Smooth muscle cell (in vitro differentiated cells): Measurements from ENCODE around the gene THAP4. TPM values are rescaled to one million over a fixed set of nuclear protein-coding genes. Genes with fewer than 3 reads are reported as not detected.

Experiments
- DNase-seq: peaks from one replicate; lab custom pipeline; 2025; ENCODE audit not compliant: unreplicated experiment; lab: John Stamatoyannopoulos, UW
- H2AFZ ChIP-seq: fragments of 200-600 bp; sonication (generic); 2 replicates; pipeline ENCODE4 v1.6.0; 2016; ENCODE audit warnings: antibody characterized with exemption, low read depth, mild to moderate bottlenecking
- H3F3A ChIP-seq: fragments of 200-600 bp; sonication (generic); 2 replicates; pipeline ENCODE4 v1.6.0; 2017; ENCODE audit warnings: antibody characterized with exemption, low read depth
- H3K27ac ChIP-seq: fragments of 200-600 bp; sonication (generic); 2 replicates; pipeline ENCODE4 v1.5.1; 2016; ENCODE audit warnings: low read depth, mild to moderate bottlenecking
- H3K27me3 ChIP-seq: fragments of 200-600 bp; sonication (generic); 2 replicates; pipeline ENCODE4 v1.6.1; 2016; ENCODE audit warnings: low read depth, mild to moderate bottlenecking
- H3K36me3 ChIP-seq: fragments of 200-600 bp; sonication (generic); 2 replicates; pipeline ENCODE4 v1.5.1; 2016; ENCODE audit warnings: low read depth
- H3K4me1 ChIP-seq: fragments of 200-600 bp; sonication (generic); 2 replicates; pipeline ENCODE4 v1.5.1; 2016; ENCODE audit warnings: low read depth
- H3K4me2 ChIP-seq: fragments of 200-600 bp; sonication (generic); 2 replicates; pipeline ENCODE4 v1.6.0; 2016; ENCODE audit warnings: mild to moderate bottlenecking
- H3K4me3 ChIP-seq: fragments of 200-600 bp; sonication (generic); 2 replicates; pipeline ENCODE4 v1.5.1; 2016; ENCODE audit warnings: mild to moderate bottlenecking
- H3K79me2 ChIP-seq: fragments of 200-600 bp; sonication (generic); 2 replicates; pipeline ENCODE4 v1.6.0; 2016; ENCODE audit warnings: low read depth, mild to moderate bottlenecking
- H3K9ac ChIP-seq: fragments of 200-600 bp; sonication (generic); 2 replicates; pipeline ENCODE4 v1.6.0; 2016; ENCODE audit warnings: low read depth
- H3K9me3 ChIP-seq: fragments of 200-600 bp; sonication (generic); replicated peaks from 2 replicates; pipeline ENCODE4 v1.5.1; 2016; ENCODE audit warnings: low read depth
- H4K20me1 ChIP-seq: fragments of 200-600 bp; sonication (generic); 2 replicates; pipeline ENCODE4 v1.6.0; 2016; ENCODE audit warnings: low read depth
- CTCF ChIP-seq: fragments of 200-600 bp; sonication (generic); IDR thresholded peaks from 2 replicates; pipeline ENCODE4 v1.5.1; 2017; ENCODE audit warnings: borderline replicate concordance, mild to moderate bottlenecking, antibody characterized with exemption; ENCODE audit not compliant: insufficient read depth, poor library complexity, severe bottlenecking
- WGBS: methylation state at CpG from one replicate; pipeline ENCODE4 v1.1.7; 2016; ENCODE audit warnings: low lambda C conversion rate; 5-methylcytosine and 5-hydroxymethylcytosine counted together
- polyA plus RNA-seq: library from polyadenylated mRNA; unstranded; fragments of >200 nt; fragmentation: Nextera tagmentation; extraction: Ambion mirVana; gene quantifications from 2 replicates; pipeline ENCODE4 v1.2.1, GENCODE V29; 2016
- total RNA-seq: library from RNA; depleted of rRNA; stranded (reverse); fragments of >200 nt; gene quantifications from 2 replicates; pipeline ENCODE4 v1.2.3, GENCODE V29; 2014

Gene THAP4
- total and polyA plus RNA-seq, 2 experiments from 2014 or later: 23.1 to 38.8 TPM

- H3K27me3 ChIP-seq: no peaks in the 10 kb centered on the region
- no peak for TF ChIP-seq CTCF
- peaks cover 33% of the 10 kb centered on the region for H4K20me1 ChIP-seq
- H3K36me3 ChIP-seq: no peaks in the 10 kb centered on the region
- H3K27ac ChIP-seq: no peak overlapping the region
- no peaks in the 10 kb centered on the region for H3K9me3 ChIP-seq
- no peak overlapping the region for H3K4me3 ChIP-seq
- no peak overlapping the region for H3K9ac ChIP-seq
- DNase-seq: no peak
- H3K79me2 ChIP-seq: peaks cover 70% of the 10 kb centered on the region
- no peaks in the 10 kb centered on the region for H3K4me1 ChIP-seq
- WGBS: 97% methylated on average over 5 of the region's 5 CpGs
- peaks cover 7% of the 10 kb centered on the region for H3F3A ChIP-seq
- H3K4me2 ChIP-seq: no peak overlapping the region
- H2AFZ ChIP-seq: no peak overlapping the region
Observed at GRCh38 chr2:241618296-241618805, 18.6 kb downstream of the THAP4 start.

GRCh38 chr2:241617431-241618154, 19.4 kb downstream of the THAP4 start:
- Histone ChIP-seq H3K4me1 (no peaks in the 10 kb centered on the region), H3F3A (peaks cover 7% of the 10 kb centered on the region), H3K79me2 (peaks cover 64% of the 10 kb centered on the region), H3K27me3 (no peaks in the 10 kb centered on the region), H3K27ac (no peak overlapping the region), H3K4me2 (peak overlapping the region; percentile 61), H3K4me3 (peak overlapping the region; percentile 38), H3K9me3 (no peaks in the 10 kb centered on the region), H2AFZ (no peak overlapping the region), H3K9ac (no peak overlapping the region), H4K20me1 (peaks cover 32% of the 10 kb centered on the region), H3K36me3 (no peaks in the 10 kb centered on the region)
- DNase-seq: no peak
- no peak for TF ChIP-seq CTCF
- WGBS: 76% methylated on average over 15 of the region's 15 CpGs

- no peak for DNase-seq
- H3K9ac ChIP-seq: no peak overlapping the region
- TF ChIP-seq CTCF: no peak
- H3K4me1 ChIP-seq: no peaks in the 10 kb centered on the region
- H4K20me1 ChIP-seq: peaks cover 30% of the 10 kb centered on the region
- peak overlapping the region; percentile 38 for H3K4me3 ChIP-seq
- 95% methylated on average over 30 of the region's 30 CpGs for WGBS
- H3K9me3 ChIP-seq: no peaks in the 10 kb centered on the region
- H3K79me2 ChIP-seq: peaks cover 54% of the 10 kb centered on the region
- peaks cover 7% of the 10 kb centered on the region for H3F3A ChIP-seq
- H3K36me3 ChIP-seq: no peaks in the 10 kb centered on the region
- H3K4me2 ChIP-seq: no peak overlapping the region
- no peak overlapping the region for H3K27ac ChIP-seq
- no peak overlapping the region for H2AFZ ChIP-seq
- no peaks in the 10 kb centered on the region for H3K27me3 ChIP-seq
Observed at GRCh38 chr2:241616168-241617125, 20.5 kb downstream of the THAP4 start.
